ENCODE data around the gene OLA1. TPM values are rescaled to one million over a fixed set of nuclear protein-coding genes. Genes with fewer than 3 reads are reported as not detected.
A peak's percentile ranks its signal among the peaks of the same experiment; 100 is the strongest.

The OLA1 gene
- total and polyA plus RNA-seq, 2 of the 13 experiments (the other 11 are each of a cell fraction or from before 2014, with no cell fraction given) = 153 to 241 TPM

GRCh38 chr2:174106736-174107135, 141.6 kb downstream of the OLA1 start:
- Histone ChIP-seq H4K20me1 (ENCODE audit: insufficient read depth, low read length) (no peaks in the 10 kb centered on the region), H3K9me3 (ENCODE audit: low read length) (no peaks in the 10 kb centered on the region), H2AFZ (ENCODE audit: low read length) (no peak overlapping the region), H3K36me3 (replicated peaks in 1 of 2; ENCODE audit: control insufficient read depth in 1 of 2, insufficient read depth in 2 of 2, low read length in 2 of 2) (peaks cover 0 to 4% of the 10 kb centered on the region in 2 experiments; a peak in 2 of 5 replicates), H3K27me3 (ENCODE audit: control insufficient read depth in 1 of 2, insufficient read depth in 2 of 2, low read length in 2 of 2) (no peaks in the 10 kb centered on the region), H3K4me2 (ENCODE audit: low read depth, low read length) (no peak overlapping the region), H3K27ac (ENCODE audit: extremely low read length, insufficient read depth, low read length) (no peak overlapping the region), H3K79me2 (ENCODE audit: insufficient read depth, low read length) (no peaks in the 10 kb centered on the region), H3K4me3 (replicated peaks in 1 of 3; ENCODE audit: insufficient read depth in 1 of 3, low read depth in 2 of 3, low read length in 3 of 3) (no peak overlapping the region), H3K9ac (ENCODE audit: insufficient read depth, low read depth, low read length) (no peak overlapping the region), H3K4me1 (ENCODE audit: insufficient read depth, low read length) (peaks cover 8% of the 10 kb centered on the region)
- intact Hi-C loops (cut with micrococcal nuclease; ENCODE audit: unreplicated experiment) = no loop called here
- POLR2A ChIA-PET = no interaction called here
- no peak for FAIRE-seq
- no peak for DNase-seq (ENCODE audit: low spot score)
- no TSS peak for BruUV-seq (replicated peaks)
- TF ChIP-seq ATM (IDR thresholded peaks at IDR 0.05; ENCODE audit: borderline replicate concordance) (no peak), GLI4 (CRISPR knock-in tag; IDR thresholded peaks at IDR 0.05; ENCODE audit: borderline replicate concordance) (no peak), RBM39 (IDR thresholded peaks at IDR 0.05; ENCODE audit: low read depth, low read length, poor library complexity, severe bottlenecking) (no peak), ZNF703 (CRISPR knock-in tag; IDR thresholded peaks at IDR 0.05; ENCODE audit: borderline replicate concordance) (no peak), RBM22 (optimal IDR thresholded peaks at IDR 0.05; ENCODE audit: low read length) (peak; percentile 50), HMG20A (CRISPR knock-in tag; IDR thresholded peaks at IDR 0.05; ENCODE audit: borderline replicate concordance) (no peak), DNMT3B (CRISPR knock-in tag; conservative IDR thresholded peaks at IDR 0.05) (no peak), TBX2 (CRISPR knock-in tag; IDR thresholded peaks at IDR 0.05; ENCODE audit: borderline replicate concordance) (no peak)
- no peak for ATAC-seq
- CTCF ChIA-PET (ENCODE audit: low intra/inter-chr PET ratio, low total read pairs) = no interaction called here
- in situ Hi-C loops (cut with HindIII; ENCODE audit: extremely low pct_ligation_motif_present, low pct_unique_long_range_greater_than_20kb) = no loop called here

GRCh38 chr2:174094542-174094941, 153.8 kb downstream of the OLA1 start:
- Histone ChIP-seq H3K9ac (ENCODE audit: insufficient read depth, low read depth, low read length) (no peak overlapping the region), H2AFZ (ENCODE audit: low read length) (no peak overlapping the region), H4K20me1 (ENCODE audit: insufficient read depth, low read length) (no peaks in the 10 kb centered on the region), H3K79me2 (ENCODE audit: insufficient read depth, low read length) (no peaks in the 10 kb centered on the region), H3K9me3 (ENCODE audit: low read length) (no peaks in the 10 kb centered on the region), H3K36me3 (replicated peaks in 1 of 2; ENCODE audit: control insufficient read depth in 1 of 2, insufficient read depth in 2 of 2, low read length in 2 of 2) (peaks cover 0 to 1% of the 10 kb centered on the region in 2 experiments; a peak in 1 of 5 replicates), H3K27me3 (ENCODE audit: control insufficient read depth in 1 of 2, insufficient read depth in 2 of 2, low read length in 2 of 2) (no peaks in the 10 kb centered on the region), H3K4me3 (replicated peaks in 1 of 3; ENCODE audit: insufficient read depth in 1 of 3, low read depth in 2 of 3, low read length in 3 of 3) (no peak overlapping the region), H3K4me2 (ENCODE audit: low read depth, low read length) (no peak overlapping the region), H3K27ac (ENCODE audit: extremely low read length, insufficient read depth, low read length) (no peak overlapping the region), H3K4me1 (ENCODE audit: insufficient read depth, low read length) (peaks cover 10% of the 10 kb centered on the region)
- CTCF ChIA-PET (ENCODE audit: low intra/inter-chr PET ratio, low total read pairs) = no interaction called here
- ATAC-seq (peak; percentile 41; the same call in 2 of the 3 replicates), FAIRE-seq (no peak), DNase-seq (ENCODE audit: low spot score) (peak; percentile 14)
- POLR2A ChIA-PET = no interaction called here
- WGBS (ENCODE audit: low lambda C conversion rate) = 88% methylated on average over 5 of the region's 5 CpGs
- 0 out of 2 replicates have a peak, but pooled peaks have one; percentile 13 for TF ChIP-seq CEBPG (CRISPR knock-in tag; IDR thresholded peaks at IDR 0.05)
- TF ChIP-seq IRX3 (CRISPR knock-in tag; IDR thresholded peaks at IDR 0.05; ENCODE audit: borderline replicate concordance, low read depth) = no peak
- peak; percentile 56; the same call in 1 of the 2 replicates for TF ChIP-seq CEBPB (IDR thresholded peaks at IDR 0.05; ENCODE audit: borderline replicate concordance, low read depth, low read length)
- in situ Hi-C loops (cut with HindIII; ENCODE audit: extremely low pct_ligation_motif_present, low pct_unique_long_range_greater_than_20kb) = no loop called here
- no TSS peak for BruUV-seq (replicated peaks)
- intact Hi-C loops (cut with micrococcal nuclease; ENCODE audit: unreplicated experiment) = no loop called here

Data from HepG2 (cell line).